Measurements from ENCODE around the gene SERPINI1. TPM values are rescaled to one million over a fixed set of nuclear protein-coding genes. Genes with fewer than 3 reads are reported as not detected.

SERPINI1 gene
- total RNA-seq, 3 donors from 2014 or later: 0.84 to 3.6 (median 1.3) TPM

- Histone ChIP-seq H3K36me3 (ENCODE audit: low read depth) (no peaks in the 10 kb centered on the region), H3K4me3 (no peak overlapping the region), H3K9me3 (no peaks in the 10 kb centered on the region), H3K4me1 (ENCODE audit: low read depth) (no peaks in the 10 kb centered on the region)
- ATAC-seq: peak; percentile 63
- TF ChIP-seq CTCF (IDR thresholded peaks at IDR 0.05): no peak
- intact Hi-C loops (cut with DNase I, micrococcal nuclease): no loop called here
- no peak for DNase-seq
Measured at GRCh38 chr3:167750272-167750971, 14.9 kb downstream of the SERPINI1 start.

DNA sequence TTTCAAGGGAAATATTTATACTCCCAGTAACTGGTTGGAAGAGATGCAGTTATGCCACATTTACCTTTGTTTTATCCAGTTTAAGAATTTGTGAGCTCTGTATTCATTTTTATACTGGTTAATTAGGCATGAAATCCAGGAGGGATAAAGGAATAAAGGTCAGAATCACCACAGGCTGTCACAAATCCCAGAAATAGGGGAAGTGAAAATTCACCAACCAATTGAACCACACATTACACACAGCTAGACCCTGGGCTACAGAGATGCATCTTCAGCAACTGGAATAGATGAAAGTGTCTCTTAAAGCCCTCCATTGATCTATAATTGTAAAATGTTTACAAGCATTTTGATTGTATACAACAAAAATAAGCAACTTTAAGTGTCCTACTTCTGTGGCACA lies 18.5 kb downstream of the SERPINI1 start:
- no peaks in the 10 kb centered on the region for H3K36me3 ChIP-seq (ENCODE audit: low read depth)
- DNase-seq (no peak), ATAC-seq (no peak)
- H3K4me3 ChIP-seq: no peak overlapping the region
- H3K9me3 ChIP-seq: no peaks in the 10 kb centered on the region
- H3K4me1 ChIP-seq (ENCODE audit: low read depth): no peaks in the 10 kb centered on the region
- intact Hi-C loops (cut with DNase I, micrococcal nuclease): no loop called here
- TF ChIP-seq CTCF (IDR thresholded peaks at IDR 0.05): no peak

DNA sequence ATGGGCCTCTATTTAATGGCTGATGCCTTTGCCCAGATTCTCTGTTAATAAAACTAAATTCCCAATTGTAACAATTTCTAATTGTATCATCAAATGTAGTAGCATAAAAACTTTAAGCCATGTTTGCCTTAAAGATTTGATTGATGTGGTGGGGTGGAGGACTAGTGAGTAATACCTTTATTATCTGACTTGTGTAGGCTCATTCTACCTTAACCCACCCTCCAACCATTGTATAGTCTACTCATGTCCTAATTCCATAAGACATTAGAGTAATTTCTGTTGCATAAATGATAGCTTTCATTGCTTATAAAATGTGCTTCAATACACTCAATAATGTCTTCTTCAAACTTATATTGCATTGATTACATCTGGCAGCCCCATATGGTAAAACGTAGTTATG lies 25.8 kb downstream of the SERPINI1 start:
- DNase-seq (no peak), ATAC-seq (no peak)
- Histone ChIP-seq H3K36me3 (ENCODE audit: low read depth) (no peaks in the 10 kb centered on the region), H3K4me3 (no peak overlapping the region), H3K9me3 (no peaks in the 10 kb centered on the region), H3K4me1 (ENCODE audit: low read depth) (no peaks in the 10 kb centered on the region)
- intact Hi-C loops (cut with DNase I, micrococcal nuclease): no loop called here
- no peak for TF ChIP-seq CTCF (IDR thresholded peaks at IDR 0.05)

DNA sequence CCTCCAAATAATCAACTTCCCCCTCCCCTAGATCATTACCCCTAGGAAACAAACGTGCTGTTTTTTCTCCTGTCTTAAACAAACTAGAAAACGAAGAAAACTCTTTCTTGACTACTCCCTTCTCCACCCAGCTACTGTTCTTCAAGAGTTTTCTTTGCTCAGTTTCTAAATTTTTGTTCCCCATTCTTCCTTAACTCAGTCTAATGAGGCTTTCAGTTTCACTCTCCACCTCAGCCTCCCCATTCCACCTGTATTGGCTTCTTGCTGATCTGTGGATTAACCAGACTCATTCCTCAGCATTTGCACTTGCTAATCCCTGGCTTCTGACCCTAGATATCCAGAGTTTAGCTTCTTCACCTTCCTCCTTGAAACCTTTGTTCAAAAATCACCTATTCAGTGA lies 26.8 kb downstream of the SERPINI1 start:
- H3K9me3 ChIP-seq: no peaks in the 10 kb centered on the region
- no peaks in the 10 kb centered on the region for H3K4me1 ChIP-seq (ENCODE audit: low read depth)
- DNase-seq: no peak
- no peak for TF ChIP-seq CTCF (IDR thresholded peaks at IDR 0.05)
- no peaks in the 10 kb centered on the region for H3K36me3 ChIP-seq (ENCODE audit: low read depth)
- intact Hi-C loops (cut with DNase I, micrococcal nuclease): no loop called here
- no peak overlapping the region for H3K4me3 ChIP-seq
- no peak for ATAC-seq

DNA sequence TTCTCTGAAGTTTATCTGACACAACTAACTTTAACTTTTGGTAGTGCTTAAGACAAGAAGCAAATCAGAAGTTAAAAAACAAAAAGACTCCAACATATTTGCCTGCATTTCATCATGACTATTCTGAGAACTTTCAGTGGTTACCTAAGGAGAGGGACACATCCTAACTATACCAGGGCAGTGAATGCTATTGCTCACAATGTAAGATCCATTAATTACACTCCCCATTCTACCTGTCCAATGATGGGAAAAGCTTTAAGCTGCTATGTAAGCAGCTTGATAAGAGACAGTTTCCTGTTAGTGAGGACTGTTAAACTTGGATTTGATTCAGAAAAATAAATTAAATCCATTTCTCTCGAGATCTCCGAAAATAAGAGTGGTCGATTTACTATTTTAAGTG lies 37.5 kb downstream of the SERPINI1 start:
- no peak for TF ChIP-seq CTCF (IDR thresholded peaks at IDR 0.05)

GRCh38 chr3:167773584-167773983 lies 38.1 kb downstream of the SERPINI1 start:
- TF ChIP-seq CTCF (IDR thresholded peaks at IDR 0.05): no peak
- intact Hi-C loops (cut with DNase I, micrococcal nuclease): no loop called here
- H3K4me1 ChIP-seq (ENCODE audit: low read depth): no peaks in the 10 kb centered on the region

More for the DNA sequence above, 37.5 kb downstream of the SERPINI1 start:
- DNase-seq (no peak), ATAC-seq (no peak)
- no peaks in the 10 kb centered on the region for H3K9me3 ChIP-seq
- H3K4me1 ChIP-seq (ENCODE audit: low read depth): no peaks in the 10 kb centered on the region
- H3K36me3 ChIP-seq (ENCODE audit: low read depth): no peaks in the 10 kb centered on the region
- no peak overlapping the region for H3K4me3 ChIP-seq
- intact Hi-C loops (cut with DNase I, micrococcal nuclease): no loop called here

More at GRCh38 chr3:167773584-167773983, 38.1 kb downstream of the SERPINI1 start:
- ATAC-seq (no peak), DNase-seq (no peak)
- Histone ChIP-seq H3K9me3 (no peaks in the 10 kb centered on the region), H3K4me3 (no peak overlapping the region), H3K36me3 (ENCODE audit: low read depth) (no peaks in the 10 kb centered on the region)

Measured in mucosa of descending colon (tissue), 3 donors.